Measurements from ENCODE around the gene SMTN. TPM values are rescaled to one million over a fixed set of nuclear protein-coding genes. Genes with fewer than 3 reads are reported as not detected.

SMTN gene
- total and polyA plus RNA-seq, 9 of the 15 experiments (the other 6 are each of a cell fraction or from before 2014, with no cell fraction given) = 2.5 to 41.1 (median 16.1) TPM

- Histone ChIP-seq H3K9ac (ENCODE audit: insufficient read depth in 1 of 2, low read depth in 2 of 2, low read length in 2 of 2) (0 out of 4 replicates have a peak overlapping the region, but pooled peaks of 1 of the 2 experiments have one; percentile 45), H3K4me1 (replicated peaks in 1 of 2; ENCODE audit: control insufficient read depth in 2 of 2, insufficient read depth in 2 of 2, low read length in 2 of 2) (peaks cover 19 to 55% of the 10 kb centered on the region in 2 experiments; a peak in 4 of 5 replicates), H3K79me2 (ENCODE audit: control insufficient read depth, insufficient read depth, low read length) (peaks cover 2% of the 10 kb centered on the region), H2AFZ (ENCODE audit: low read depth, low read length) (no peak overlapping the region), H3K36me3 (ENCODE audit: control insufficient read depth, insufficient read depth, low read length) (peaks cover 33% of the 10 kb centered on the region; the same call in 2 of the 3 replicates), H3K4me2 (ENCODE audit: insufficient read depth, low read length) (no peak overlapping the region), H3K27ac (ENCODE audit: extremely low read depth, low read depth, low read length) (no peak overlapping the region), H3K4me3 (no peak overlapping the region), H3K9me1 (ENCODE audit: control insufficient read depth, insufficient read depth, low read length) (peaks cover 5% of the 10 kb centered on the region), H4K20me1 (replicated peaks; ENCODE audit: control insufficient read depth, insufficient read depth, low read length) (no peaks in the 10 kb centered on the region), H3K27me3 (ENCODE audit: control insufficient read depth in 2 of 2, insufficient read depth in 2 of 2, low read length in 2 of 2) (no peaks in the 10 kb centered on the region), H3K9me3 (replicated peaks; ENCODE audit: control insufficient read depth, insufficient read depth, low read depth, low read length) (no peaks in the 10 kb centered on the region)
- in situ Hi-C loops (cut with MboI) (loop anchor here (5.0 to 10.0 kb wide), 2 partner anchors 137 to 325 kb away; no protein-coding TSS in a partner anchor), intact Hi-C loops (cut with micrococcal nuclease) (loop anchor here (1.0 kb wide), 2 partner anchors 60 to 142 kb away; no protein-coding TSS in a partner anchor)
- ChIA-PET CTCF (ENCODE audit: low intra/inter-chr PET ratio) (interaction anchor here (1.6 kb wide), 1 partner anchor 59 kb away, joined by 12 read pairs; no protein-coding TSS in a partner anchor), POLR2A (interaction anchor here (0.7 kb wide), 2 partner anchors 18 to 489 kb away, joined by 3 read pairs; partner anchors contain the start of gene SELENOM)
- ATAC-seq = peak; percentile 60
- 74% methylated on average over 6 of the region's 9 CpGs for WGBS (ENCODE audit: insufficient coverage, low coverage, missing lambda C conversion rate)
- DNase-seq (ENCODE audit: extremely low read depth in 1 of 4, low spot score in 3 of 4) = peak; percentile 59 to 64 (median 61)
- peak; percentile 26 for FAIRE-seq
- BruUV-seq (replicated peaks) = no TSS peak
- peak; percentile 54; the same call in 1 of the 2 replicates for TF ChIP-seq DEAF1 (CRISPR knock-in tag; IDR thresholded peaks at IDR 0.05)
- no peak for TF ChIP-seq IRF2 (CRISPR knock-in tag; IDR thresholded peaks at IDR 0.05)
- TF ChIP-seq USF2 (CRISPR knock-in tag; IDR thresholded peaks at IDR 0.05) = no peak
- TF ChIP-seq ZFX (CRISPR knock-in tag; IDR thresholded peaks at IDR 0.05) = peak; percentile 23; the same call in 1 of the 2 replicates
- TF ChIP-seq, protein P1, sequence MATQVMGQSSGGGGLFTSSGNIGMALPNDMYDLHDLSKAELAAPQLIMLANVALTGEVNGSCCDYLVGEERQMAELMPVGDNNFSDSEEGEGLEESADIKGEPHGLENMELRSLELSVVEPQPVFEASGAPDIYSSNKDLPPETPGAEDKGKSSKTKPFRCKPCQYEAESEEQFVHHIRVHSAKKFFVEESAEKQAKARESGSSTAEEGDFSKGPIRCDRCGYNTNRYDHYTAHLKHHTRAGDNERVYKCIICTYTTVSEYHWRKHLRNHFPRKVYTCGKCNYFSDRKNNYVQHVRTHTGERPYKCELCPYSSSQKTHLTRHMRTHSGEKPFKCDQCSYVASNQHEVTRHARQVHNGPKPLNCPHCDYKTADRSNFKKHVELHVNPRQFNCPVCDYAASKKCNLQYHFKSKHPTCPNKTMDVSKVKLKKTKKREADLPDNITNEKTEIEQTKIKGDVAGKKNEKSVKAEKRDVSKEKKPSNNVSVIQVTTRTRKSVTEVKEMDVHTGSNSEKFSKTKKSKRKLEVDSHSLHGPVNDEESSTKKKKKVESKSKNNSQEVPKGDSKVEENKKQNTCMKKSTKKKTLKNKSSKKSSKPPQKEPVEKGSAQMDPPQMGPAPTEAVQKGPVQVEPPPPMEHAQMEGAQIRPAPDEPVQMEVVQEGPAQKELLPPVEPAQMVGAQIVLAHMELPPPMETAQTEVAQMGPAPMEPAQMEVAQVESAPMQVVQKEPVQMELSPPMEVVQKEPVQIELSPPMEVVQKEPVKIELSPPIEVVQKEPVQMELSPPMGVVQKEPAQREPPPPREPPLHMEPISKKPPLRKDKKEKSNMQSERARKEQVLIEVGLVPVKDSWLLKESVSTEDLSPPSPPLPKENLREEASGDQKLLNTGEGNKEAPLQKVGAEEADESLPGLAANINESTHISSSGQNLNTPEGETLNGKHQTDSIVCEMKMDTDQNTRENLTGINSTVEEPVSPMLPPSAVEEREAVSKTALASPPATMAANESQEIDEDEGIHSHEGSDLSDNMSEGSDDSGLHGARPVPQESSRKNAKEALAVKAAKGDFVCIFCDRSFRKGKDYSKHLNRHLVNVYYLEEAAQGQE (IDR thresholded peaks at IDR 0.05; ENCODE audit: borderline replicate concordance) = peak; percentile 73
- TF ChIP-seq, protein P1 (CRISPR knock-in tag; IDR thresholded peaks at IDR 0.05; ENCODE audit: low read depth) = no peak
- TF ChIP-seq CREM (IDR thresholded peaks at IDR 0.05; ENCODE audit: low read depth) = peak; percentile 15; the same call in 1 of the 2 replicates
- TF ChIP-seq KDM5B (IDR thresholded peaks at IDR 0.05; ENCODE audit: insufficient replicate concordance, low read depth, low read length) = no peak
- TF ChIP-seq GABPB2 (CRISPR knock-in tag; conservative IDR thresholded peaks at IDR 0.05) = no peak
- no peak for TF ChIP-seq ZBED1 (IDR thresholded peaks at IDR 0.05)
Measured at GRCh38 chr22:31089160-31090100, 8.3 kb downstream of the SMTN start.

All from K562 (cell line).